ENCODE results near the gene DIAPH1. TPM values are rescaled to one million over a fixed set of nuclear protein-coding genes. Genes with fewer than 3 reads are reported as not detected.

Gene DIAPH1
- total RNA-seq (2022; extraction: Qiagen RNA extraction; ENCODE audit: low read depth) = 102 to 110 TPM (median 107 TPM) in 5 replicates

DNA sequence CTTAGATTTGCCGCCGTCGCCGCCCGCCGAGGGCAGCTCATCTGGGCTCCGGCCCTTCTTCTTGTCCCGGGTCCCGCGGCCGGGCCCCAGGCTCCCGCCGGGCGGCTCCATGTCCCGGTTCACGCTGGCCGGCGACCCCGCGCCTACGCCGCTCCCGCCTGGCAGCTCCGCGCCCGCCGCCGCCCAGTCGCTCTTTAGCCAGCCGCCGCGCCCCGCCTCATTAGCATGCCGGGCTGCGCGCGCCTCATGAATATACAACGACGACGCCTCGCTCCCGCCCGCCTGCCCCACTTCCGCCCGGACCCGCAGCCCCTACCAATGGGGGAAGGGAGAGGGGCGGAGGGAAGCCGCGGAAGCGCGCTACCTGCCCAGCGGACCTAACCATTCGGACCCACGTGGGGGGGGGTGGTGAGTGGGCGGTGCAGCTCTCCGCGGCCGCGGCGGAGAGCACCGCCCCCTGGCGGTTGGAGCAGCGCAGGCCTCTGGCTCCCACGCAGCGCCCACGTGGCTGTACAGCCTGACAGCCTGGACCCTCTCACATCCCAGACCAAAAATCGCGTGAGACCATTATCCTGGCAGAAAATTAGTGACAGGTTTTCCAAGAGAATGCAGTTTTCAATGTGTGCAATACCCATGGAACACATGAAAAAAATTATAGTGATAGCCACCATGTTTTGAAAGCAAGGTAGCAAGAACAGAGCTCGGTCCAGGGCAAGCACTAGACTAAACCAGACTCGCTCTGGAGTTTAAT is at the start of gene DIAPH1:
Gene DIAPH1, minus strand, starts transcription at position 197 of the 751 bp plus-strand sequence. Its CDS starts 86 bp downstream, at position 111.

DNA sequence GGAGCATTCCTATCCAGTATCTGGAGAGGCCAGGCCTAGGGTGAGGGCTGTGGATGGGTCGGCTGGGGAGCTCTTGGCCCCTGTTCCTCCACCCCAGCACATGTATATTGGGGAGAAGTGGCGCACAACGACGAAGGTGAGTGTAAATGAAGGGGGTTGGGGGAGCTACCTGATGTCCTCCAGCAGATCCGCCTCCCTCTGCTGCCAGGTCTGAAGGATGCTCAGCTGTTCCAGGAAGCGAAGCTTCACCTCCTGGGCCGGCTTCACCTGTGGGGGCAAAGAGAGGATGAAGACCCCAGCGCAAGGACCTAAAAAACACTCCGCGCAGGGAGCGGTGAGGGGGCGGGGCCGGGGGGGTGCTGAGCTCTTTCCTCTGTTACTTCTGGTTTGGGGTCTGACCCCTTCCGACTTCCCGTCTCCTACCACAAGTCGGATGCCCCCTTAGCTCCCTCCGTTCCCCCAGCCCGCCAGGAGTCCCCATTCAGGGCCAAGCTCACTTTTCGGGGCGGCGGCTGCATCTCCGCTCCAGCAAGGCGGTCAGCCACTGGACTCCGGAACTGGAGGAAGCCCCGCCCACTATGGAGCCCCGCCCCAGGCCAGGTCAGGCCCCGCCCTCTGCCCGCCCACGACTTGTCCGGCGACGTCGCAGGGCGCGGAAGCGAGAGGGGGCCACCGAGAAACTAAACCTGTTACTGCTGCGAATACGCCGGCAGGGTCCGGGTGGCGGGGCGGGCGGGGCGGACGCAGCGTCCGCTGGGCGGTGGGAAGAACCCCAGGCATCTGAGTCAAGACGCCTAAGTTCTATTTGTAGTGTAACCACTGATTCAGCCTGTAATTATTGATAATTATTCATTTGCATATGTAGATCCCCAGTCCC is 32.3 kb upstream of the DIAPH1 start, which contains the start of gene FCHSD1:
Gene FCHSD1, minus strand, starts transcription at position 568 of the 877 bp plus-strand sequence. Its CDS starts 50 bp downstream, at position 518.

DNA sequence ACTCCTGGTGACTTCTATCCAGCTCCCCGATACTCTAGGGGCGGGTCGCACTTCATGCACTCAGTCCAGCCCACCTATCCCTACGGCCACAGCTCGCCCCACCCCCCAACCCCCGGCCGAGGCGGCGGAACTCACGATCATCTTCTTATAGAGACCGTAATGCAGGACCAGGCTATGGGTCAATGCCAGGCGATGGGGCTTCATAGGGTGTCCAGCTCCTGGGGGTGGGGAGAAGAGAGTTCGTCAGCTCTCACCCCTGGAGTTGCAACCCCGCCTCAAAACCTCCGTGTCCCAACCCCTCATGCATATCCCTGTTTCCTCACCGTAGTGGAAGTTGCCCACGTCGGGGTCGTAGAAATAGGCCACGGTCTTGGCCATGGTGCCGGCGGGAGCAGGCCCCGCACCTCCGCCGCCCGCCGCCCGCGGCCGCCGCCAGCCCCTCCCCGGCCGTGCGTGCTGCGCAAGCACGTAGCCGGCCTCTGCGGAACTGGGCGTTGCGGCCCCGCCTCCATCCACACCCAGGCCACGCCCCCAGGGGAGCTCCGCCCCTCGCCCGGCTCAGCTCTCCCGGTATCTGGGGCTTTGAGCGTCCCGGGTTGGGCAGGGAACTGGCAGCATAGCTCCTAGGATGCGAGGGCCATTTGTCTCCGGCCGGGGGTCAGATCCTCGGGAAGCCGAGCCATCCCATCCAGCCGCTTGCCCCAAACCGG is 17.8 kb upstream of the DIAPH1 start, which contains the start of the genes HDAC3 and RELL2:
Gene HDAC3, minus strand, starts transcription at position 437 of the 710 bp plus-strand sequence. Its CDS starts 59 bp downstream, at position 378.
Gene RELL2, plus strand, starts transcription at position 585 of the 710 bp plus-strand sequence. CDS start 1,229 bp downstream, outside the sequence.

DNA sequence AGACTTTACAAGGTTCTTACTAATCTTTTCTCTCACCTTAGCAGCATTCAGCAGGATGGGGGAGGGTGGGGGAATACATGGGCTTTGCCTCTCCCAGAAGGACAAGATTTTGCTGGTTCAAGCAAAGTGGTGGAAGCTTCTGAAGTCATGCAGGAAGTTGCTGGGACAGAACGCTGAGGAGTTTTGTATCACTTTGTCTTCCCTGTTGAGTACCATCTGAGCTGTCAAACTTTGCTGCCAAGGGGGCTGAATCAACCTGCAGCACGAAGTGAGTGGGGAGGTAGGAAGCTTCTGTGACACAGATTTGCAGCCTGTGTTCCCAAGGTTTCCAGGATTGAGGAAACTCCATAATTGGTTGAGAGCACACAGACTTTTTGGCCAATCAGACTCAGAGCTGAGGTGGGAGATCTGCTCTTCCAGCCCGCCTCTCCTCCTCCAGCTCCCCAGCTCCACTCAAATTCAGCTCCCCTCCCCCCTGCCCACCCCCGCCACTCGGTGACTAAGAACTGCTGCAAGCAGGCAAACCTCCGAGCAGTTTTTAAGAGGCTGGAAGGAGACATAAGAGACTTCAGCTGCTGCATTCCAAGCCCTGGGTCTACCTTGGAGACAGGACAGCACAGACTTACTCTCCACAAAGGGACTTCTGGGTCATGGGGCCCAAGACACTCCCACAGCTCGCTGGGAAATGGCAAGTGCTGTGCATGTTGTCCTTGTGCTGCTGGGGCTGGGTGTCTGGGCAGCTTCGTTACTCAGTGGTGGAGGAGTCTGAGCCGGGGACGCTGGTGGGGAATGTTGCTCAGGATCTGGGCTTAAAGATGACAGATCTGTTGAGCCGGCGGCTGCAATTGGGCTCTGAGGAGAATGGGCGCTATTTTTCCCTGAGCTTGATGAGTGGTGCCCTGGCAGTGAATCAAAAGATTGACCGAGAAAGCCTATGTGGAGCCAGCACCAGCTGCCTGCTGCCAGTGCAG is 129.9 kb downstream of the DIAPH1 start, which contains the start of gene PCDHGC5:
Gene PCDHGC5, plus strand, starts transcription at position 491 of the 971 bp plus-strand sequence. Its CDS starts 160 bp downstream, at position 651.

DNA sequence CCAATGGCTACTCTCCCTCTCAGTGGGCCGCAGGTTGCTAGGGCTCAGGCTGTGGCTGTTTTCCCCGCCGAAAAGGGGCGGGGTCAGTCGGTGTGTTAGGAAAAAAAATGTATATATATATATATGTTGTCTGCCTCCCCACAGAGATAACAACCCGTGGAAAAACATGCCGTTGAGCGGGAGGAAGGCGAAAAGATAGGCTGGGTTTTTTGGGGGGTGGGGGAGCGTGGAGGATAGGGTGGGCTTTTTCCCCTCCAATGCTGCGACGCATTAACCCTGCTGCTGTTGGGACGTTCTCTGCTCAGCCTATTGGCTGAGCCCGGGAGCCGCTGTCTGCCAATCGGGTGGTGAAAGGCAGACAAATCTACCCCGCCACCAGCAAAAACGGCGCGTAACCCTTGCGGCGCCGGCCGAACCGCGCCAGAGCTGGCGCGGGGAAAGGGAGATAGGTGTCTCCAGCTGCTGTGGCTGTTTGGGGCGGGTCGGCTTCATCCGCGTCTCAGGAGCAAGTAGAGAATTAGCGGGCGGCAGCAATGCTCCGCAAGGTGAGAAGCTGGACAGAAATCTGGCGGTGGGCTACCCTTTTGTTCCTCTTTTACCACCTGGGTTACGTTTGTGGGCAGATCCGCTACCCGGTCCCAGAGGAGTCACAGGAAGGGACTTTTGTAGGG is 134.0 kb downstream of the DIAPH1 start, which contains the start of gene PCDHGC4:
Gene PCDHGC4, plus strand, starts transcription at position 390 of the 671 bp plus-strand sequence. Its CDS starts 144 bp downstream, at position 534.

DNA sequence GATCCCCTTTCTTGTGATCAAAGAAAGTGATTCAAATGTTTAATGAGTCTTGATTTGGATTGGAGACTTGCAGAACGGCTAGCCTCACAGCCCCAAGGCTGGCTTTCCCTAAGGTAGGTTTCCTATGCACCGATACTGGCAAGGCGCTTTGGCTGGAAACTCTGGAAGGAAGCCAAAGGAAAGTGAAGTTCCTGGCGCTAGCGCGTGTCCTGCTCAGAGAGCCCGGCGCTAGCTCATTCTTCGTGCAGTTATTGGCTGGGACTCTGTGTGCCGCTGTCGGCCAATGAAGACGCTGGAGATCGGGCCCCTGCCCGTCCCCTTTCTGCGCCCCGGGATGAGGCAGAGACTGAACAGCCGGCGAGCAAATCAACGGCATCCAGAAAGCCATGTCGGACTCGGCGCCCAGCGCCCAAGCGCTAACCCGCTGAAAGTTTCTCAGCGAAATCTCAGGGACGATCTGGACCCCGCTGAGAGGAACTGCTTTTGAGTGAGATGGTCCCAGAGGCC is 143.1 kb downstream of the DIAPH1 start, which contains the start of gene PCDHGC3:
Gene PCDHGC3, plus strand, starts transcription at position 342 of the 507 bp plus-strand sequence. Its CDS starts 151 bp downstream, at position 493.

Other genes starting within 250 kb of the DIAPH1 start
- 0.19 to 0.37 TPM (median 0.31 TPM) in 5 replicates for gene PCDHGB3, start 248.8 kb downstream of the DIAPH1 start, total RNA-seq (2022; extraction: Qiagen RNA extraction; ENCODE audit: low read depth)
- gene PCDHGA6, start 245.1 kb downstream of the DIAPH1 start, total RNA-seq (2022; extraction: Qiagen RNA extraction; ENCODE audit: low read depth) = 0.19 to 0.39 TPM (median 0.26 TPM) in 5 replicates
- gene PCDHGA7, start 236.3 kb downstream of the DIAPH1 start, total RNA-seq (2022; extraction: Qiagen RNA extraction; ENCODE audit: low read depth) = 0.84 to 1.3 TPM (median 1.1 TPM) in 5 replicates
- 0.77 to 1.0 TPM (median 0.88 TPM) in 5 replicates for gene PCDHGB4, start 231.3 kb downstream of the DIAPH1 start, total RNA-seq (2022; extraction: Qiagen RNA extraction; ENCODE audit: low read depth)
- gene PCDHGA8, start 226.4 kb downstream of the DIAPH1 start, total RNA-seq (2022; extraction: Qiagen RNA extraction; ENCODE audit: low read depth) = 0.02 to 0.03 TPM (median 0.02 TPM) in 3 of 5 replicates, not detected in the others
- gene PCDHGB5, start 221.1 kb downstream of the DIAPH1 start, total RNA-seq (2022; extraction: Qiagen RNA extraction; ENCODE audit: low read depth) = 2.3 to 2.7 TPM (median 2.6 TPM) in 5 replicates
- gene PCDHGA9, start 216.2 kb downstream of the DIAPH1 start, total RNA-seq (2022; extraction: Qiagen RNA extraction; ENCODE audit: low read depth) = 0.04 to 0.09 TPM (median 0.06 TPM) in 4 of 5 replicates, not detected in the other
- 0.09 to 0.23 TPM (median 0.13 TPM) in 5 replicates for gene PCDHGB6, start 211.0 kb downstream of the DIAPH1 start, total RNA-seq (2022; extraction: Qiagen RNA extraction; ENCODE audit: low read depth)
- gene PCDHGA10, start 206.0 kb downstream of the DIAPH1 start, total RNA-seq (2022; extraction: Qiagen RNA extraction; ENCODE audit: low read depth) = 0.03 TPM in 1 of 5 replicates, not detected in the others
- gene PCDHGB7, start 201.3 kb downstream of the DIAPH1 start, total RNA-seq (2022; extraction: Qiagen RNA extraction; ENCODE audit: low read depth) = 0.06 to 0.08 TPM (median 0.06 TPM) in 4 of 5 replicates, not detected in the other
- gene PCDHGA11, start 197.9 kb downstream of the DIAPH1 start, total RNA-seq (2022; extraction: Qiagen RNA extraction; ENCODE audit: low read depth) = not detected in 5 replicates
- 0.02 to 0.03 TPM in 2 of 5 replicates, not detected in the others for gene PCDHGA12, start 188.5 kb downstream of the DIAPH1 start, total RNA-seq (2022; extraction: Qiagen RNA extraction; ENCODE audit: low read depth)
- 5.7 to 7.4 TPM (median 6.8 TPM) in 5 replicates for gene PCDHGC3, start 143.0 kb downstream of the DIAPH1 start, total RNA-seq (2022; extraction: Qiagen RNA extraction; ENCODE audit: low read depth)
- gene PCDHGC4, start 134.0 kb downstream of the DIAPH1 start, total RNA-seq (2022; extraction: Qiagen RNA extraction; ENCODE audit: low read depth) = not detected in 5 replicates
- gene PCDHGC5, start 129.9 kb downstream of the DIAPH1 start, total RNA-seq (2022; extraction: Qiagen RNA extraction; ENCODE audit: low read depth) = 0.05 TPM in 1 of 5 replicates, not detected in the others
- 44.8 to 53.9 TPM (median 50.6 TPM) in 5 replicates for gene HDAC3, start 17.8 kb upstream of the DIAPH1 start, total RNA-seq (2022; extraction: Qiagen RNA extraction; ENCODE audit: low read depth)
- gene RELL2, start 18.0 kb upstream of the DIAPH1 start, total RNA-seq (2022; extraction: Qiagen RNA extraction; ENCODE audit: low read depth) = 3.5 to 5.7 TPM (median 4.0 TPM) in 5 replicates
- gene FCHSD1, start 32.4 kb upstream of the DIAPH1 start, total RNA-seq (2022; extraction: Qiagen RNA extraction; ENCODE audit: low read depth) = 7.7 to 11.9 TPM (median 9.8 TPM) in 5 replicates
- 3.6 to 6.0 TPM (median 4.8 TPM) in 5 replicates for gene ARAP3, start 63.2 kb upstream of the DIAPH1 start, total RNA-seq (2022; extraction: Qiagen RNA extraction; ENCODE audit: low read depth)